Amniotic stem cell (primary cell): ENCODE results near the gene CHAC2.
"Not testable (repeated sequence)": the region's sequence is repeated elsewhere in the genome, so short reads cannot be mapped to it uniquely, and the experiment has no call there.

Experiments used
- DNase-seq: peaks from one replicate; lab custom pipeline; 2025; lab: John Stamatoyannopoulos, UW

The CHAC2 gene

DNA sequence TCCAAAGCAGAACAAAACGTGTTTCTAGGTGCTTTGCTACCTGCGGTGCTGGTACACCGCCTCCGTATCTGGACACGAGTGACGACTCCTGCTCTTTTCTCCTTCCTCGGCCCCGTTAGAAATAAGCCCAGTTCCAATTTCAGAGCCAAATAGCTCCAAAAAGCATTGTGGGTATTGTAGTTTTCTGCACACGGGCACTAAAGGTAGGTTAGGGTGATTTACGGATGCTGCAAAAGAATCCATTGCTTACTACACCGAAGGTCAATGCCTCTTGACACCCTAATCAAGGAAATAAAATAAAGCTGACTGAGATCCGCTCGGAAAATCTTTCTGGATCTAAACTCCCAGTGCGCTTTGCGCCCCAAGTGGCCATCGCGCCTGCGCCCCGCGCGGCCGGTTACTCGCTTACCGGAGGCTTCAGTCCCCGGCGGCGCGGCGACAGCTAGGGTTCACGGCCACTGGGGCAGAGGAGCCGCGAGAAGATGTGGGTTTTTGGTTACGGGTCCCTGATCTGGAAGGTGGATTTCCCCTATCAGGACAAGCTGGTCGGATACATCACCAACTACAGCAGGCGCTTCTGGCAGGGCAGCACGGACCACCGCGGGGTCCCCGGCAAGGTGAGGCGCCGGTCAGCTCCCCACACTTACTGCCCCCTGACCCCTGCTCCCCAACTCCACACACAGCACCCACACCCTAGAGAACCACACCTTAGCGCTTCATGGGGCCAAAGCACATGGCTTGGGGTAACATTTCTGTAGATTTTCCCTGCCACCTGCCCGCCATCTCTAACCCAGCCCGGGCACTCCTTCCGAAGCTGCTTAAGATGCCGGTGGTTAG lies at the start of gene CHAC2:
CHAC2 (plus strand) TSS at position 400 of the 837 bp plus-strand sequence; CDS start at position 483, 83 bp downstream.
- DNase-seq, result peak; percentile 72

DNA sequence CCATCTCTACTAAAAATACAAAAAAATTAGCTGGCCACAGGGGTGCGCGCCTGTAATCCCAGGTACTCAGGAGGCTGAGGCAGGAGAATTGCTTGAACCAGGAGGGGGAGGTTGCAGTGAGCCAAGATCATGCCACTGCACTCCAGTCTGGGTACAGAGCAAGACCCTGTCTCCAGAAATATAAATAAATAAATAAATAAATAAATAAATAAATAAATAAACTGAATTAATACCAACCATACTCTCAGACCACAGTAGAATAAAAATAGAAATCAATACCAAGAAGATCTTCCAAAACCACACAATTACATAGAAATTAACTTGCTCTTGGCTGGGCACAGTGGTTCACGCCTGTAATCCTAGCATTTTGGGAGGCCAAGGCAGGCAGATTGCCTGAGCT lies 46.7 kb upstream of the CHAC2 start:
- DNase-seq, result not testable (repeated sequence)

DNA sequence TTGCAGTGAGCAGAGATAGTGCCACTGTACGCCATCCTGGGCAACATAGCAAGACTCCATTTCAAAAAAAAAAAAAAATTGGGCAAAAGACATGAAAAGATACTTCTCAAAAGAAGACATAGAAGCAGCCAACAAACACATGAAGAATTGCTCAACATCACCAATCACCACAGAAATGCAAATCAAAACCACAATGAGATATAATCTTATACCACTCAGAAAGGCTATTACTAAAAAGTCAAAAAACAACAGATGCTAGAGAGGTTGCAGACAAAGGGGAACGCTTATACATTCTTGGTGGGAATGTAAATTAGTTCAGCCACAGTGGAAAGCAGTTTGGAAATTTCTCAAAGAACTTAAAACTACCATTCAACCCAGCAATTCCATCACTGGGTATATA lies 43.1 kb upstream of the CHAC2 start:
- no peak for DNase-seq

DNA sequence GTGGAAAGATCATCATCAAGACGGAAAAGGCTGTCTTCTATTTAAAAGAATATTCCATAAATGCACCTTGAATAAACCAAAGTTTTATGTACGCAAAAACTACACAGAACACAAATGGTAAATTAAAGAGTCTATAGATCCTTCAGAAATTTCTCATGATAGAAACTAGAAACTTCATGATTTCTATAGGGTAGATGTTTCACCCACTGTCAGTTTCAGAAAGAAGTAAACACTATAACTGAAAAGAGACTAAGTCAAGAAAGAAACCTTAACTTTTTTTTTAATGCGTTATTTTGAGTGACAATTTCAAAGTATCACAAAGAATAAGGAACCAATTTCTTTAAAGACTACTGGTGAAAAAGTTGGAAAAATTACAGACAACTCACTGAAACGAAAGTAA lies 41.9 kb upstream of the CHAC2 start:
- DNase-seq, result no peak

DNA sequence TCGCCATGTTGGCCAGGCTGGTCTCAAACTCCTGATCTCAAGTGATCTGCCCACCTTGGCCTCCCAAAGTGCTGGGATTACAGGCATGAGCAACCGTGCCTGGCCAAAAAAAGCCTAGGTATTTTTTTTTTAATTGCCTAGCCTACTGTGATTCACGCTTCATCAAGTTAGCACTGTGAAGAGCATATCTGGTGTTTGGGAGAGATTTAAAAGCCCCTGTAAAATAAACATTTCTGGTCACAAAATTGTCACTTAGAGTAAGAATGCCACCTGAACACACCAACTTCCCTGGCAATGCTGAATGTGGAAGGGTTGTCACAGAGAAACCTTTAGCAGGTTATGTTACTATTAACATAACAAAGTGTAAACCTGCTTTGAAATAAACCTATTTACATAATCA lies 39.7 kb upstream of the CHAC2 start:
- no peak for DNase-seq

DNA sequence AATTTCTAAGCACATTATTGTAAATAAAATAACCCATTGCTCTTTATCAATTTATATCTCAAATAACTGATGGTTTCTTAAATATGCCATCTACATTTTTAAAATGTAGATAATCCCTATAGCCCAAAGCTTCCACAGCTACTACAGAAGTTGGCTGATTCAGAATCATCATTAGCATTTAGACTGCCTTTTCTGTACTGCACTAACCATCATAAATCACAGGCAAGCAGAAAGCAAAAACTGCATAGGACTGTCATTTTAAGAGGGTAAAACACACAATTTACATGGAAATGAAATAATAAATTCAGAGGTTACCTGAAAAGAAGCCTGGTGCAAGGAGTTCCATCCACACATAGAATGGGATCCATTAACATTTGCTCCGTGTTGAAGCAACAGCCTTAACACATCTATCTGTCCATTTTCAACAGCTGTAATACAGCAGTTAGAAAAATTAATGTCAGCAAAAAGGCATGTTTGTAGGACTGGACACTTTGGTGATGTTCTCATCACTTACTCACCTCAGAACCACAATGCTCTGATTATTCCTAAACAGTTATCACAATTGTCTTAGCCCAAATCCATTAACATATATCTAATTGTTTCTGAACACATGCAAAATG lies 38.4 kb upstream of the CHAC2 start:
- DNase-seq, result no peak

DNA sequence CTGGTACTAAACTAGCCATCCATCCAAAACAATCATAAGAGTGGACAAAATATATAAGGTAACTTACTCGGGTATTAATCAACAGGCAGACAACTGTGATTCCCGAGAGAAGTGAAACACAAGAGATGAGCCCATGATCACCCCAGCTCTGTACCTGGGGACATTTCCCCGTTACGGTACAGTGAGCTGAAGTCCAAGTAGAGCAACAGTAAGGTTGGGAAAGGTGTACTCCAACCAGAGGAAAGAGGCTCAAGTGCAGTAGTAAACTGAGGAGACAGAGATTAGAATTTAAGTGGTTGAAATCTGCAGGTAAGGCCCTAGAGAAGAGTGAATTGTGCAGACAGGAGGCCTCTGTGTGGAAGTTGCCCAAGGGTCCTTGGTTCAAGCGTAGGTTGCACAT lies 30.5 kb upstream of the CHAC2 start:
- no peak for DNase-seq

DNA sequence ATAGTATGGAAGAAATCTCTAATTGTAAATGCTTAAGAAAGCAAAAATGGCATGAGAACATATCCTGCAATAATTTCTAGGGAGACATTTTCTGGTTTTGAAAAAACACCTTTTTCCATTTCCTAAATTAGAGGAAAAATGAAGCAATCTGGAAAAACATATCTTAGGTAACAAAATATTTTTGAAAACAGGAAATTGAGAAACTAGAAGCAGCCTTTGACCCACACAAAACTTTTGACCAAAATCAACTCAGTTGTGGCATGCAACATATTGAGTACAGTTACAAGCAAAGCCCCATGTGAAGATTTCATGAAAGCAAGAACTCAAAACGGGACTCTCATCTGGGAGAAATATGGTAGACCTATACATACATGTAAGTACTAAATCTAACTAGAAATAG lies 28.6 kb upstream of the CHAC2 start:
- no peak for DNase-seq

DNA sequence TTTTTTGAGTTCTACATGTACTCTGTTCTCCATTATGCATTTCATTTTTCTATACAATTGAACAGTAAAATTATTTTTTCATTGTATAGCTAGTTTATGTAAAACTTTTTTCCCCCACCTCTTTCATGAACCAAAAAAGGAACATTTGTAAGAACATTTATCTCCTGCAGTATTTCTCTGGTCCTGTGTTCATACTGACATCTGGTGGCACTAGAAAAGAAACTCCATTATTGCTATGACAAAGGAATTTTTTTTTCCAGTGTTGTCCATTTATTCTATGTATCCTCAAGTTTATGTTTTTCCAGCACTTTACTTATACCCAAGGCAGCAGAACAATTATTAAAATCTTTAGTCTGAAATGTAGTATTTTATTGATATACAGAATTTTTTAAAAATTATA lies 27.4 kb upstream of the CHAC2 start:
- no peak for DNase-seq

DNA sequence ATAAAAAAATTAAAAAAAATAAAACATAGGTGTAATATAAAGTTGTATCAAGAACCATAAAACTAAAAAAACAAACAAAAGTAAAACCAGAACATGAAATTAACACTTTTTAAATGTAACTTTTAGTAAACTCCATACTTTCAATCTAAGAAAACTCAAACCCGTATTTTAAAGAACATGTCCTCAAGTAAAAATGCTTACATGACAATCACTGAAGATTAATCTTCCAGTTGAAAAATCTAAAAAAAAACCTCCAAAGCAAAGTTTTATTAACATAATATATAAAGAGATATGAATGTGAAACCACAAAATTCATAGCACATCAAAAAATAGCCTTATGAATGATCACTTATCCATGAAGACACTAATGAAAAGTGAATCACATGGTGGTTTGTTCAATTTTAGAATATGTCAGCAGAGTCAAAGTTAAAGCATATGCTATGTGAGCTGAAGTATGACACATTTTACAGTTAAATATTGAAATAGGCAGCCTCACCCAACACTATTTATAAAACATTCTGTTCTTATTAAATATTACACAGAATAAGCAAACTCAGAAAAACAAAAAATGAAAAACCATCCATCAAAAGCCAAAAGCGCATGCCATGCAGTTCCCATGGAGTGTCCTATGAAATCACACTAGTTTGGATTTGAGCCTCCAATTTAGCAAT lies 23.1 kb upstream of the CHAC2 start:
- DNase-seq, result no peak

DNA sequence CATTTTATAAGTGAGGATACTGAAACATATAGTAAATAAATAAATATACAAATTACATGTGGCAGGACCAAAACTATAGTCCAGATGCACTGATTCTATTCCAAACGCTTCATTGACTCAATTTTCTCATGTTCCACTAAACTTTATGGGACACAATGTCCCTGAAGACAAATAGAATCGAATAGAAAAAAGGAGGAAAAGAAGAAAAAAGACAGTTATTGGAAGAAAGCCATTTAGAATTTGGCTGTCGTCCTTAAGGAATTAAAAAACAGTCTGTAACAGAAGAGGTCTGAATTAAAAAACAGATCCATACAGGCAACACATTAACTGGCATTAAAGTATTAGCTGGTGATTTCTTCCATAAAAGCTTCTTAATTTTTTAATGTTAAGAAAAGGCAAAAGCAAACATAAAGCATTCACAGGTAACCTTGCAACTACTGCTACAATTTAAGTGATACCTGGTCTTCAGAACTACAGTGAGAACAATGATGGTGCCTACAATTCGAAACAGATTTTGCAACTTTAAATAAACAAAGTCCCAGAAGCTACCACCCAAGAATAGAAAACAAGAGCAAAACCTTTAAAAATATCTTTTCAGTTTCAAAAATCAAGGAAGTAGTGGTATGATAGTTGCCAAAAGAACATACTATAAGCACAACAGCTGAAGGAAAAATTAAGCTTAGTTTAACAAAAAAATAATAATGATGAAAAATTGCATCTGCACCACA lies 17.4 kb upstream of the CHAC2 start:
- DNase-seq, result no peak

DNA sequence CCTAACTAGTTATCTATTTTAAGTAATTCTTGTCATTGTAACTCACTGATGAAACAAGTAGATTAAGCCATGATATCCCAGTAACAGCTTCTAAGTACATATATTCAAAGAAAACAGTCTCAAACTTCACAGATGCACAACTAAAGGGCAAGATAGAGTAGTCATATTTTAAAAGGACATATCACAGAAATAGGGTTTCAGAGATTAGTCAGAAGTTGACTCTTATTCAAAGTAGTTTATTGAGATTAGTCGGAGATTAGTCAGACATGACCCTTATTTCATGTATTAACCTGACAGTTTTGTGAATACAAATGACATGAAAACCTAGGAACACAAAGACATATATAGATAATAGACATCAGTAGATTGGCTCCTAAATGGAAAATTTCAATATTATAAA lies 15.9 kb upstream of the CHAC2 start:
- no peak for DNase-seq

DNA sequence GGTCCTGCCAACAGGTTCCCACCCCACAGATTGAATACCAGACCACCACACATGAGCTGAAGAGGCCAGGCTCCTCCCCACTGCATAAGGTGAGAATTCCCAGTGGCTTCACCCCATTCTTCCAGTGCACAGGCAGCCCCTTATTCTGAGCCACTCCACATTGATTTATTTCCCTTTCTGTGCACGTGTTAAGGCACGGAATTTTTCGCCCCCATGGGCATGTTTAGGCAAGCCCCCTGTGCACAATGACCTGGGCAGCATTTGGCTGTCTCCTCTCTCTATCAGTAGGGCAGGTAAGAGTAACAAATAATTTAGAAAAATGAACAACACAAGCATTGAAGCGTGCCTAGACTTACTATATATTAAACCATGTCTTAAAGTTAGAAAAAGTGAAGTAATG lies 15.2 kb upstream of the CHAC2 start:
- DNase-seq, result no peak

DNA sequence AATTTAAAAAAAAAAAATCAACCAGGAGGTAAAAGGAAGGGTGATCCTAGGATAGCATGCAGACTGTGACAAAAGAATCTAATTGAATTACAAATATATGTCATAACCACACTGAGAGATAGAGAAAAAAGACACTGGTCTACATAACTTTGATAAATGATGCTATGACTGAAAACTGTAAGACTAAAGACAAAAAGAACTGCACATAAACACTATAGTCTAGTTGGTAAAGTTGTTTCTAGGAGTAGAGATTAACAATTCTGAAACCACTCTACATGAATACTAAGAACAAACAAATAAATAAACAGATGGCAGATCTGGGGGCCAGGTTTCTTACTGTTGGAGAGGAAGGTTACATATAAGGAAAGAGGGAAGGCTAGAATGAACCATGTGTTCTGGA lies 14.6 kb upstream of the CHAC2 start:
- no peak for DNase-seq

DNA sequence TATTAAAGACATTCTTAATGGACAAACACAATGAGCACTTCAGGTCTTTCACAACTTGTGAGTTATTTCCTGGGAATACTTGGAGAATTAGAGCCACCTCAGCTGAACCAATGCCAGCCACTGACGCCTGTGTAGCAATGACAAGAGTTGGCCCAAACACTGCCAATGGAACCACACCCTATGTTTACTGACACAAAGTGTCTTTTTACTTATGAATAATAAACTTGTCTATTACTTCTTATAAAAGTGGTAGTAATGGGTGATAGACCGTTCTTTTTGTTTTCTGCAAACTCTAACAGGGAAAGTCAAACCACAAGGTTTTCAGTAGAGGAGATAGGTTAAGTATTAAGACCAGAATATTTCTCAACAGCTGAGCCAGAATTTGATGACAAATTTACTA lies 12.5 kb upstream of the CHAC2 start:
- no peak for DNase-seq

DNA sequence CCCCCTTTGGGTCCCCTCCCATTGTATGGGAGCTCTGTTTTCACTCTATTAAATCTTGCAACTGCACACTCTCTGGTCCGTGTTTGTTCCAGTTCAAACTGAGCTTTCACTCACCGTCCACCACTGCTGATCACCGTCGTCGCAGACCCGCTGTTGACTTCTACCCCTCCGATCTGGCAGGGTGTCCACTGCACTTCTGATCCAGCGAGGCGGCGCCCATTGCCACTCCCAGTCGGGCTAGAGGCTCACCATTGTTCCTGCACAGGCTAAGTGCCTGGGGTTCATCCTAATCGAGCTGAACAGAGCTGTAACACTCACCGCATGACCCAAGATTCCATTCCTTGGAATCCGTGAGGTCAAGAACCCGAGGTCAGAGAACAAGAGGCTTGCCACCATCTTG lies 11.0 kb upstream of the CHAC2 start:
- no peak for DNase-seq

DNA sequence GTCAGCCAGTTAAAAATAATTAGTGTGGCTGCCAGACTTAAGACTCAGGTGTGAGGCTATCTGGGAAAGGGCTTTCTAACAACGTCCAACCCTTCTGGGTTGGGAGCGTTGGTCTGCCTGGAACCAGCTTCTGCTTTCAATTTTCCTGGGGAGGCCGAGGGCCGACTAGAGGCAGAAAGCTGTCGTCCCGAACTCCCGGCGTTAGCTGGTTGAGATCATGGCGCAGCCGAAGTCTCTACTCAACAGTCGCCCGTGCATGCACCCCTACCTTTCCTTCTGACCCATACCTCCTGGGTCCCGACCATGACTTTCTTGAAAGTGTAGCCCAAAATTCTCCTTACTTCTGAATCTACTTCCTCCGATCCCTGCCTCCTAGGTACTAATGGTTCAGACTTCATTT lies 10.4 kb upstream of the CHAC2 start:
- DNase-seq, result not testable (repeated sequence)

DNA sequence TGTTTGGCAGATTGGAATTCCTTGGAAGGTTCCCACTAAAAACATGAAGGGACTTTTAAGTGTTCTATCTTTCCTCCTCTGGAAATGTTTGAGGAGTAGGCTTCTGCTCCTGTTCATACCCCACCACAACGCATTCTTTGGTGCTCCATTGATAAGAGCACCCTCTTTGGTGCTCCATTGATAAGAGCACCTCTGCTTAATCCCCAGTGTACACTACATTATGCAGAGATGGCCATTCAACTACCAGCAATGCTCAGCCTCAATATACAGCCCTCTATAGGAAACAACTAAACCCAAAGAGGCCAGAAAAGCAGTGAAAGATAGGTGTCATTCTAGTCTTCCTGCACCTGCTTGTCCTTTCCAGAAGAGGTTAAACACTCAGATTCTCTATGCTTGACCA lies 1.8 kb upstream of the CHAC2 start:
- DNase-seq, result no peak

DNA sequence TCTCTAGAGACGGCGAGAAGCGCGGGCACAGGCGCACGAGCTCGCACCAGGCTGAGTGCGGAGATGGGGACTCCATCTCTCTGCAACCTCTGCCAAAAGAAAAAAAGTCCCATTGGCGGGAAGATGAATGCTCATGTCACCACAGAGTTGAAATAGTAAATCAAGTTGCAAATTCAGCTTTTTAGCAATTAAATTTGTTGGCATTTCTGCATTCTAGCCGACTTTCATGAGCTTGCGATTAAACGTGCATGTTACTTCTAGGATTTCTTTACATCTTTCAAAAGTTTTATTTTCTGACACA lies 588 bp downstream of the CHAC2 start:
- DNase-seq, result no peak

DNA sequence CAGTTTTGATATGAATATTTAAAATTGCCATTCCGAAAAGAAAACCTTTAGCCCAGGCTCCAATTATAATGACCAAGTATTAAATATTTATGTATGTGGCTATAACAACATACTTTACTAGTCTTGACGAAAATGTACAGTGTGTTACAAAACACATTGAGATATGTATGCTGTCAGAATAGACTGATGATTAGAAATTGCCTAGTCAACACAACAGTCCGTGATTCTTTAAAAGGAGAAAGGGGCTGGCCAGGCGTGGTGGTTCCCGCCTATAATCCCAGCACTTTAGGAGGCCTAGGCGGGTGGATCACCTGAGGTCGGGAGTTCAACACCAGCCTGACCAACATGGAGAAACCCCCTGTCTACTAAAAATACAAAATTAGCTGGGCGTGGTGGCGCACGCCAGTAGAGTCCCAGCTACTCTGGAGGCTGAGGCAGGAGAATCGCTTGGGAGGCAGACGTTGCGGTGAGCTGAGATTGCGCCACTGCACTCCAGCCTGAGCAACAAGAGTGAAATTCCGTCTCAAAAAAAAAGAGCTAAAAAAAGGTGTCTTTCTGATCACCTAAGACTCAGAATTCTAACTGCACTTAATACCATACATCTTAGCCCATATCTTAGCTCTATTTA lies 1.8 kb downstream of the CHAC2 start:
- DNase-seq, result no peak

DNA sequence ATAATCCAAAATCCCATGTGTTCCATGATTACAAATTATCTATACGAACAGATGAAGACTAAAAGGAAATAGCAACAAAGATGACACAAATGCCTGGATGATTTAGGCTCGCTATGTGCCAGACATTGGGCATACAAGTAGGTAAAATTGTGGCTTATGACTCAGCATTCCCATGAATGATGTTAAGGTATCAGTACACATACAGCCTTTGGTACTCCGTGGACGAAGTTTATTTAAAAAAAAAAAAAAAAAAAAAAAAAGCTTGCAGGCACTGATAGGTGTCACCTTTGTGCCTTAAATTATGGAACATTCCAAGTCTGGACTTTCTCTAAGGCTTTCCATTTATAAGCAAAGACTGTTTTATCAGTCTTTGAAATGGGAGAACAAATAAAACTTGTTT lies 2.7 kb downstream of the CHAC2 start:
- no peak for DNase-seq

DNA sequence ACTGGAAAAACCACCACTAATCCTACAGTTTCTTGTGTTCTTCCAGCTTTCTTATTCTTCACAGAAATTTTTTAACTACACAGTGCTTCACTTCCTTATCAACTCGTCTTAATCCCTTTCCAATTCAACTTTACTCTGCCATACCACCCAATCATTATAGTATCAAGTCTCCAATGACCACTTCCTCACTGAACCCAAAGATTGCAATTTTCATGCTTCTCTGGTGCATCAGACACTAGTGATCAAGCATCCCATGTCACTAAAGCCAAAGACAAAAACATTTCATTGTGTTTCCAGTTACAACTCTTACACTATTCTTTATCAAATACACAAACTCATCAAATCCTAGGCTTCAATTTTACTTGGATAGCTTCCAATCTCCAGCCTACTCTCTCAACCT lies 9.5 kb downstream of the CHAC2 start:
- no peak for DNase-seq
